ENCODE measurements around the gene CPNE7. TPM values are rescaled to one million over a fixed set of nuclear protein-coding genes. Genes with fewer than 3 reads are reported as not detected.

The CPNE7 gene
- polyA plus RNA-seq, 1 donor from 2014 or later: 0.15 TPM

- Histone ChIP-seq H2AFZ (ENCODE audit: low read depth, low read length) (no peak overlapping the region), H3K9me2 (ENCODE audit: insufficient read depth, low read length) (no peaks in the 10 kb centered on the region), H3F3A (ENCODE audit: insufficient read depth, low read length, poor library complexity, severe bottlenecking) (no peaks in the 10 kb centered on the region), H3K4me3 (ENCODE audit: low read length) (no peak overlapping the region), H3K4me2 (ENCODE audit: low read length) (no peak overlapping the region), H3K9ac (ENCODE audit: low read length) (no peak overlapping the region), H3K36me3 (ENCODE audit: insufficient read depth, low read length) (no peaks in the 10 kb centered on the region), H3K9me3 (ENCODE audit: low read length) (no peaks in the 10 kb centered on the region), H3K27ac (ENCODE audit: low read length) (no peak overlapping the region), H3K27me3 (ENCODE audit: insufficient read depth, low read depth, low read length) (peaks cover 4% of the 10 kb centered on the region), H4K20me1 (ENCODE audit: insufficient read depth) (no peaks in the 10 kb centered on the region), H3K79me2 (replicated peaks; ENCODE audit: insufficient read depth, low read length) (no peaks in the 10 kb centered on the region)
- TF ChIP-seq, protein P1, sequence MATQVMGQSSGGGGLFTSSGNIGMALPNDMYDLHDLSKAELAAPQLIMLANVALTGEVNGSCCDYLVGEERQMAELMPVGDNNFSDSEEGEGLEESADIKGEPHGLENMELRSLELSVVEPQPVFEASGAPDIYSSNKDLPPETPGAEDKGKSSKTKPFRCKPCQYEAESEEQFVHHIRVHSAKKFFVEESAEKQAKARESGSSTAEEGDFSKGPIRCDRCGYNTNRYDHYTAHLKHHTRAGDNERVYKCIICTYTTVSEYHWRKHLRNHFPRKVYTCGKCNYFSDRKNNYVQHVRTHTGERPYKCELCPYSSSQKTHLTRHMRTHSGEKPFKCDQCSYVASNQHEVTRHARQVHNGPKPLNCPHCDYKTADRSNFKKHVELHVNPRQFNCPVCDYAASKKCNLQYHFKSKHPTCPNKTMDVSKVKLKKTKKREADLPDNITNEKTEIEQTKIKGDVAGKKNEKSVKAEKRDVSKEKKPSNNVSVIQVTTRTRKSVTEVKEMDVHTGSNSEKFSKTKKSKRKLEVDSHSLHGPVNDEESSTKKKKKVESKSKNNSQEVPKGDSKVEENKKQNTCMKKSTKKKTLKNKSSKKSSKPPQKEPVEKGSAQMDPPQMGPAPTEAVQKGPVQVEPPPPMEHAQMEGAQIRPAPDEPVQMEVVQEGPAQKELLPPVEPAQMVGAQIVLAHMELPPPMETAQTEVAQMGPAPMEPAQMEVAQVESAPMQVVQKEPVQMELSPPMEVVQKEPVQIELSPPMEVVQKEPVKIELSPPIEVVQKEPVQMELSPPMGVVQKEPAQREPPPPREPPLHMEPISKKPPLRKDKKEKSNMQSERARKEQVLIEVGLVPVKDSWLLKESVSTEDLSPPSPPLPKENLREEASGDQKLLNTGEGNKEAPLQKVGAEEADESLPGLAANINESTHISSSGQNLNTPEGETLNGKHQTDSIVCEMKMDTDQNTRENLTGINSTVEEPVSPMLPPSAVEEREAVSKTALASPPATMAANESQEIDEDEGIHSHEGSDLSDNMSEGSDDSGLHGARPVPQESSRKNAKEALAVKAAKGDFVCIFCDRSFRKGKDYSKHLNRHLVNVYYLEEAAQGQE (IDR thresholded peaks at IDR 0.05; ENCODE audit: borderline replicate concordance): no peak
- TF ChIP-seq EZH2 (IDR thresholded peaks at IDR 0.05; ENCODE audit: borderline replicate concordance, insufficient read depth, low read length, poor library complexity, severe bottlenecking) (no peak), TAF1 (IDR thresholded peaks at IDR 0.05; ENCODE audit: low read depth) (no peak), POLR2AphosphoS5 (IDR thresholded peaks at IDR 0.05) (no peak), SMC3 (conservative IDR thresholded peaks at IDR 0.05; ENCODE audit: poor library complexity) (no peak), EP300 (conservative IDR thresholded peaks at IDR 0.05; ENCODE audit: poor library complexity, severe bottlenecking) (no peak), RAD21 (conservative IDR thresholded peaks at IDR 0.05) (no peak), MXI1 (conservative IDR thresholded peaks at IDR 0.05; ENCODE audit: poor library complexity, severe bottlenecking) (no peak)
- TF ChIP-seq, protein P2, sequence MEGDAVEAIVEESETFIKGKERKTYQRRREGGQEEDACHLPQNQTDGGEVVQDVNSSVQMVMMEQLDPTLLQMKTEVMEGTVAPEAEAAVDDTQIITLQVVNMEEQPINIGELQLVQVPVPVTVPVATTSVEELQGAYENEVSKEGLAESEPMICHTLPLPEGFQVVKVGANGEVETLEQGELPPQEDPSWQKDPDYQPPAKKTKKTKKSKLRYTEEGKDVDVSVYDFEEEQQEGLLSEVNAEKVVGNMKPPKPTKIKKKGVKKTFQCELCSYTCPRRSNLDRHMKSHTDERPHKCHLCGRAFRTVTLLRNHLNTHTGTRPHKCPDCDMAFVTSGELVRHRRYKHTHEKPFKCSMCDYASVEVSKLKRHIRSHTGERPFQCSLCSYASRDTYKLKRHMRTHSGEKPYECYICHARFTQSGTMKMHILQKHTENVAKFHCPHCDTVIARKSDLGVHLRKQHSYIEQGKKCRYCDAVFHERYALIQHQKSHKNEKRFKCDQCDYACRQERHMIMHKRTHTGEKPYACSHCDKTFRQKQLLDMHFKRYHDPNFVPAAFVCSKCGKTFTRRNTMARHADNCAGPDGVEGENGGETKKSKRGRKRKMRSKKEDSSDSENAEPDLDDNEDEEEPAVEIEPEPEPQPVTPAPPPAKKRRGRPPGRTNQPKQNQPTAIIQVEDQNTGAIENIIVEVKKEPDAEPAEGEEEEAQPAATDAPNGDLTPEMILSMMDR (IDR thresholded peaks at IDR 0.05; ENCODE audit: poor library complexity, severe bottlenecking): no peak
These were observed 61.1 kb downstream of the CPNE7 start for GRCh38 chr16:89636663-89637062.

GRCh38 chr16:89637379-89637778, 61.8 kb downstream of the CPNE7 start:
- H3K9ac ChIP-seq (ENCODE audit: low read length): no peak overlapping the region
- no peak overlapping the region for H3K4me2 ChIP-seq (ENCODE audit: low read length)
- H3K36me3 ChIP-seq (ENCODE audit: insufficient read depth, low read length): no peaks in the 10 kb centered on the region
- H3K9me3 ChIP-seq (ENCODE audit: low read length): no peaks in the 10 kb centered on the region
- no peak overlapping the region for H3K4me3 ChIP-seq (ENCODE audit: low read length)
- H3F3A ChIP-seq (ENCODE audit: insufficient read depth, low read length, poor library complexity, severe bottlenecking): no peaks in the 10 kb centered on the region
- H3K9me2 ChIP-seq (ENCODE audit: insufficient read depth, low read length): no peaks in the 10 kb centered on the region
- H2AFZ ChIP-seq (ENCODE audit: low read depth, low read length): no peak overlapping the region
- H4K20me1 ChIP-seq (ENCODE audit: insufficient read depth): no peaks in the 10 kb centered on the region
- peaks cover 4% of the 10 kb centered on the region for H3K27me3 ChIP-seq (ENCODE audit: insufficient read depth, low read depth, low read length)
- H3K27ac ChIP-seq (ENCODE audit: low read length): no peak overlapping the region
- TF ChIP-seq TAF1 (IDR thresholded peaks at IDR 0.05; ENCODE audit: low read depth): no peak
- TF ChIP-seq RAD21 (conservative IDR thresholded peaks at IDR 0.05): no peak
- no peak for TF ChIP-seq MXI1 (conservative IDR thresholded peaks at IDR 0.05; ENCODE audit: poor library complexity, severe bottlenecking)
- no peak for TF ChIP-seq SMC3 (conservative IDR thresholded peaks at IDR 0.05; ENCODE audit: poor library complexity)
- TF ChIP-seq EZH2 (IDR thresholded peaks at IDR 0.05; ENCODE audit: borderline replicate concordance, insufficient read depth, low read length, poor library complexity, severe bottlenecking): no peak
- TF ChIP-seq, protein P2 (IDR thresholded peaks at IDR 0.05; ENCODE audit: poor library complexity, severe bottlenecking): no peak
- TF ChIP-seq, protein P1 (IDR thresholded peaks at IDR 0.05; ENCODE audit: borderline replicate concordance): no peak
- TF ChIP-seq POLR2AphosphoS5 (IDR thresholded peaks at IDR 0.05): no peak
- no peak for TF ChIP-seq EP300 (conservative IDR thresholded peaks at IDR 0.05; ENCODE audit: poor library complexity, severe bottlenecking)
- no peaks in the 10 kb centered on the region for H3K79me2 ChIP-seq (replicated peaks; ENCODE audit: insufficient read depth, low read length)
